HG03139 (cell line): ENCODE measurements around the gene ZNF658.
"Not testable (repeated sequence)": the region's sequence is repeated elsewhere in the genome, so short reads cannot be mapped to it uniquely, and the experiment has no call there.

Experiments used
- ATAC-seq: cut with Tn5 transposase; IDR thresholded peaks from one replicate; pipeline ENCODE4 v1.9.1; 2021; ENCODE audit not compliant: unreplicated experiment

The ZNF658 gene

DNA sequence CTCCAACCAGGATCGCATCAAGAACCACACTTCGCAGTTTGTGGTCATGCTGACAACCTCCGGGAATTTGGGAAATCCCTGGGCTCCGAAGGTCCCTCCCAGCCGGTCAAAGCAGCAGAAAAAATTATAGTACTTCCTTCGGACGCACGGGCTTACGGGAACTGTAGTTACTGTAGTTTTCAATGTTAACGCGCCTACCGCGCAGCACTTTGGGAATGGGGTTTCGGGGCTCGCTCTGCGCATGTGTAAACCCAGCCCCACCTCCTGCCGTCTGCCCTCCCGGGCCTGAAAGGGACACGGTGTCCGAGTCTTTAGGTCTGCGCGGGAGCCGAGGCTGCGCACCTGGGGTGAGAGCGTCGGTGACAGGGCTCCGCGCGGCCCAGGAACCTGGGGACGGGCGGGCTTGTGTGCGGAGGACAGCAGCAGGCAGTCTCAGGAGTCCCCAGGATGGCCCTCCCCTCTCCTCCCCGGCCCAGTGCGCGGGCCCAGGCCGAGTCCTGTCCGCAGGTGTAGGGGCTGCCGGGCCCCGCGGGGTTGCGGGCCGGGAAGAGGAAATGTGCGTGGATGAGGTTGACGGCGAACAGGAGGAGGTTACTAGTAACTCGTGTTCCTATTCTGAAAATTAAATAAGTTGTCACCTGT is at the start of gene ZNF658:
Gene ZNF658, plus strand, starts transcription at position 236 of the 642 bp plus-strand sequence. CDS start 2,837 bp downstream, outside the sequence.
- ATAC-seq: peak; percentile 97

DNA sequence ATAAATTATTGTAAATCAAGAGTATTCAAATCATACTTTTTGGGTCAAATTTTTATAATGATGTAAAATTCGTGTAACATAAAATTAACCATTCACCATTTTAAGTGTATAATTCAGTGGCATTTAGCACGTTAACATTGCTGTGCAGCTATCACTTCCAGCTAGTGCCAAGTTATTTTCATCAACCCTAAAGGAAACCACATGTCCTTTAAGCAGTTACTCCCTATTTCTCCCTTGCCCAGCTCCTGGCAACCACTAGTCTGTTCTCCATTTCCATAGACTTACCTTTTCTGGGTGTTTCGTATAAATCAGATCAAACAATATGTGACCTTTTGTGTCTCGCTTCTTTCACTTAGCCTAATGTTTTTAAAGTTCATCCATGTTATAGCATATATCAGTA is 38.8 kb upstream of the ZNF658 start:
- not testable (repeated sequence) for ATAC-seq

DNA sequence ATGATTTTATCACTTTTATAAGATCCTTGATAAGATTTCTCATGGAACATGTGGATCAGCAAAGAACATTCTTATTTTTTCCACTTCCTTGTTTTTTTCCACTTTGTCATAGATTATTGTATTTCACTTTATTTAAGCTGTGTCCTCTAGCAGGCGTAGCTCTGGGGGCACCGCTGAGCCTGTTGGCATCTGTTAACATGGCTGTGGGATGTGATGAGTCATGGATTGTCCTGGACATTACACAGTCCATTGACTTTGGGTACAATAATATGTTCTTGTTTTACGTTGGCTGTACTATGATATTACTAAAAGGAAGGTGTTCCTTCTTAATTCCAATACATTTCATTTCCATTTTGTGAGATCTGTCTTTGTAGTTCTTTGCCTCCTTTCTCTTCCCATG is 31.9 kb upstream of the ZNF658 start:
- ATAC-seq: not testable (repeated sequence)

- ATAC-seq: not testable (repeated sequence)
Observed at GRCh38 chr9:66880605-66881004, 19.9 kb upstream of the ZNF658 start.

DNA sequence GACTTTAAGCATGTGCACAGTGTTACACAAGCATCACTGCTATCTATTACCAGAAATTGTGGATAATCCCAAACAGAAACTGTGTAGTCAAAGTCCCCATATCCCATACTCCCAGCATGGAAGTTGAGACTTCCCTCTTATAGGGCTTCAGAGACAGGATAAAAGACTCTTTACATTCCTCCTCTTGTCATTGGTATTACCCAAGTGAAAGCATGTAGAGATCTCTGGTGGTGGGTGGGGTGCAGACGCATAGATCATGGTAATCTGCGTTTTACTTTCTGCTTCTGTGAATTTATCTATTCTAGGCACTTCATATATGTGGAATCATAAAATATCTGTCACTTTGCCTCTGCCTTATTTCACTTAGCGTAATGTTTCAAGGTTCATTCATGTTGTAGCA is 18.7 kb upstream of the ZNF658 start:
- not testable (repeated sequence) for ATAC-seq

DNA sequence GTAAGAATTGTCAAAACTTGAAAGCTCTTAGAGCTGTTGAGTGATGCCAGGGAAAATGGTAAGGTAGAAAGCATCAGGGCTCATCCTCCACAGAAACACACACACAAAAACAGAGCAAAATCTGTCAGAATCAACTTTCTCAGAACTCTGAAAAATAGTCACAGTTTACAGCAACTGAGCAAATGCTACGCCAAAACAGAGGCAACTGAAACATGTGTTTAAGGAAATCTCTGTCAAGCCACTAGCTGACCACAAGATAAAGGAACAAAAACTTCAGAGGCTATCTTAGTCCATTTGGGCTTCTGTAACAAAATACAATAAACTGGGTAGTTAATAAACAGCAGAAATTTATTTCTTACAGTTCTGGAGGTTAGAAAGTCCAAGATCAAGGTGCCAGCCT is 10.2 kb upstream of the ZNF658 start:
- not testable (repeated sequence) for ATAC-seq

DNA sequence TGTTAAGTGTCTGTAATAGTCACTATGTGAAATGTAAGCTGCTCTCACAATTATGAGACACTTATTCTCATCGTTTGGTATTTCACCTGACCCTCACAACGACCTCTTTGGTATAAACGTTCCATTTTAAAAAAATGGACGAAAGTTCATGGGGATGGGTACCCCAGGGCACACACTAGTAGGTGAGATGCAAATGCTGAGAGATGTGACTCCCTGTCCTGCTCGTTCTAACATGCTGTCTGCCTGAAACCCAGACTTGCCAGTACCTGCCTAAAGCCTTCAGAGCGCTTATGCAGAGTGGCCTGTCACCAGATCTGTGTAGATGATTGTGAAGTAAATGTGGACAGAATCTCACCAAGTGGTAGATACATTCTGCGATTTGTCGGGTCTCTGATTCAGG is 616 bp downstream of the ZNF658 start:
- peak; percentile 5 for ATAC-seq

- ATAC-seq: not testable (repeated sequence)
Observed at GRCh38 chr9:66909560-66909959, 9.0 kb downstream of the ZNF658 start.

DNA sequence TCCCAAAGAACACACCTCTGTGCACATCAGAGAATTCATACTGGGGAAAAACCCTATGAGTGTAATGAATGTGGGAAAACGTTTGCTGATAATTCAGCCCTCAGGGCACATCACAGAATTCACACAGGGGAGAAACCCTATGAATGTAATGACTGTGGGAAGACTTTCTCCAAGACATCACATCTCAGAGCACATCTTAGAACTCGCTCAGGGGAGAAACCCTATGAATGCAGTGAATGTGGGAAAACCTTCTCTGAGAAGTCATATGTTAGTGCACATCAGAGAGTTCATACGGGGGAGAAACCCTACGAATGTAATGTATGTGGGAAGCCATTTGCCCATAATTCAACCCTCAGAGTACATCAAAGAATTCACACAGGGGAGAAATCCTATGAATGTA is 19.5 kb downstream of the ZNF658 start:
- not testable (repeated sequence) for ATAC-seq

DNA sequence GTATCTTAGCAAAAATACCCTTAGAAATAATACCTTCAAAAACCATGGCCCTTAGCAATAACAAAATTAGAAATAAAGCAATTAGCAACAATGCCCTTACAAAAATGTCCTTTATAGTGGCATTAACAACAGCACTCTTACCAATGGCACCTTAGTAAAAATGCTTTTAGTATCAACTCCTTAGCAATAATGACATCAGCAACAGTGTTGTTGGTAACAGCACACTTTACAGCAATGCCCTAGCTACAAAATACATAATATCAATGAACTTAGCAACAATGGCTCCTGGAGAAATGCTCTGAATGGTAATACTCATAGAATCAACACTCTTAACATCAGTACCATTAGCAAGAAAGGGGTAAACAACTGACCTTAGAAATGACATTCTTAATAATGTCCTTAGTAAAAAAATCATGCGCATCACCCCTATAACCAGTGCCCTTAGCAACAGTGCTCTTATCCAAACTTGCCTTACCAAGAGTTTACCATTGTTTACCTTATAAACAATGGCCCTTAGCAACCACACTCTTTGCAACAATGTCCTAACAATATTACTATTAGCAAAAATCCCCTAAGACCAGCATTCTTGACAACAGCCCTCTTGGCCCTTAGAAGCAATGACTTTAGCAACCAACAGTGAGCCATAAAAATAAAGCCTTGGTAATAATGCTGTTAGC is 35.8 kb downstream of the ZNF658 start:
- ATAC-seq: not testable (repeated sequence)

GRCh38 chr9:66937662-66938061 is 37.1 kb downstream of the ZNF658 start:
- ATAC-seq: not testable (repeated sequence)

- ATAC-seq: not testable (repeated sequence)
Observed at GRCh38 chr9:66938322-66938721, 37.8 kb downstream of the ZNF658 start.

DNA sequence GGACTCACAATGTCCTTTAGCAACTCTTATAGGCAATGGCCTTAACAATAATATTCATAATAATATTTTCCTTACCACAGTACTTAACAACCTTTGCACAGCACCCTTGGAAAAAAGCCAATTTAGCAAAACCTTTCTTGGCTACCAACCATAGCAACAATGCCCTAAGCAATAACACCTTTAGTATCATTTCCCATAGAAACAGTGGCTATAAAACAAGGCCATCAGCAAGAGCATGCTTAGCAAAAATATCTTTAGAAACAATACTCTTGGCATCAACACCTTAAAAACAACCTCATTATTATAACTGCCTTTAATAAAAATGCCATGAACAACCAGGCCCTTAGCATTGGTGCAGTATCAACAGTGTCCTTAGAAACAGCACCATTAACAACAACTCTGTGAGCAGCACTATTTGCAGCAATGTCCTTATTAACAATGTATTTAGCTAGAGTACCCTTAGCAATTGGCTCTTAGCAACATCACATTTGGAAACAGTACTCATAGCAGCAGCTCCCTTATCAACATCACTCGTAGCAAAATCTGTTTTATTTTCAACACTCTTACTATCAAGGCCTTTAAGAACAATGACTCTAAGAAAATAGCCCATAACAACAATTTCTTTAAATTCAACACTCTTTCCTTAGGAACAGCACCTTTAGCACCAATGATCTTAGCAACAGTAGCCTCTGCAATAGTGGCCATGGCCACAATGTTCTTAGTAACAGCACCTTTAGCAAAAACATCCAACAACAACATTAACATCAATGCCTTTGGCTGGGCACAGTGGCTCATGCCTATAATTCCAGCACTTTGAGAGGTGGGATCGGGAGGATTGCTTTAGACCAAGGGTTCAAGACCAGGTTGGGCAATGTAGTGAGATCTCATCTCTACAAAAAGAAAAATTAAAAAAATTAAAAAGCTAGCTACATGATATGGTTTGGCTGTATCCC is 39.6 kb downstream of the ZNF658 start:
- ATAC-seq: not testable (repeated sequence)

GRCh38 chr9:66942400-66943155 is 42.1 kb downstream of the ZNF658 start:
- not testable (repeated sequence) for ATAC-seq

DNA sequence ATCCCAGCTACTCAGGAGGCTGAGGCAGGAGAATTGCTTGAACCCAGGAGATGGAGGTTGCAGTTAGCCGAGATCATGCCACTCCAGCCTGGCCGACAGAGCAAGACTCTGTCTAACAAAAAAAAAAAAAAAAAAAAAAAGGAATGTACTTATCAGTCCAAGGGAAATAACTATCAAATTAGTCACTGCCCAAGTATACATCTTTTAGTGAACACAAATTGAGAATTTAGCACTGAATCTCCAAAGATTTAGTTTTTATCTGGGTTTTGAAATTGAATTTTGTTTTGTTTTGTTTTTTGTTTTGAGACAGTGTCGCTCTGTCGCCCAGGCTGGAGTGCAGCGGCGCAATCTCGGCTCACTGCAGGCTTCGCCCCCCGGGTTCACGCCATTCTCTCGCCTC is 52.1 kb downstream of the ZNF658 start:
- ATAC-seq: not testable (repeated sequence)
